Transverse colon (tissue), 4 donors: Measurements from ENCODE around the gene PRKAR1B. TPM values are rescaled to one million over a fixed set of nuclear protein-coding genes. Genes with fewer than 3 reads are reported as not detected.

Source experiments
- DNase-seq: peaks from one replicate; pipeline ENCODE4 v3.0.0-alpha.2; 2019
- H3K27ac ChIP-seq, 4 donors: fragments of 200-600 bp; sonication (generic); 2 replicates each; pipeline ENCODE4 v1.5.1; 2016 to 2018; ENCODE audit warnings: inconsistent platforms in 4 of 4
- H3K27me3 ChIP-seq: fragments of 200-600 bp; sonication (generic); 2 replicates; pipeline ENCODE4 v1.5.1; 2017; ENCODE audit warnings: inconsistent platforms
- H3K36me3 ChIP-seq, 4 donors: fragments of 200-600 bp; sonication (generic); 2 replicates each; pipeline ENCODE4 v1.5.1; 2017 to 2019; ENCODE audit warnings: inconsistent platforms in 4 of 4
- H3K4me1 ChIP-seq, 4 donors: fragments of 200-600 bp; sonication (generic); 2 replicates each; pipeline ENCODE4 v1.5.1; 2017 to 2020; ENCODE audit warnings: inconsistent platforms in 4 of 4
- H3K4me3 ChIP-seq, 4 donors: fragments of 200-600 bp; sonication (generic); 1 replicate in 1 of 4; 2 replicates in 3 of 4; pipeline versions ENCODE4 v1.5.1 to v1.6.1; 2017 to 2019; ENCODE audit warnings: inconsistent platforms in 4 of 4
- H3K9me3 ChIP-seq, 2 donors: fragments of 200-600 bp; sonication (generic); 2 replicates each; pipeline ENCODE4 v1.5.1; 2017 to 2019; ENCODE audit warnings: inconsistent platforms in 2 of 2
- EP300 ChIP-seq: sonication (generic); formaldehyde crosslinking; IDR thresholded peaks from one replicate; pipeline ENCODE4 v1.6.1; 2017; ENCODE audit warnings: antibody characterized with exemption, low read depth
- POLR2A ChIP-seq: fragments of 450-650 bp; IDR thresholded peaks from one replicate; pipeline ENCODE4 v1.6.1; 2016; ENCODE audit warnings: antibody characterized with exemption, mild to moderate bottlenecking, moderate library complexity
- POLR2AphosphoS5 ChIP-seq, 3 donors: sonication (generic); formaldehyde crosslinking; IDR thresholded peaks; one replicate each; pipeline ENCODE4 v1.6.1; 2016; ENCODE audit warnings: antibody characterized with exemption in 3 of 3
- WGBS, 2 donors: methylation state at CpG; one replicate each; pipeline ENCODE4 v1.1.5; 2018; ENCODE audit warnings: low coverage in 1 of 2; 5-methylcytosine and 5-hydroxymethylcytosine counted together
- in situ Hi-C, 4 donors: fragments of 200-750 bp; cut with MboI; loops; one replicate each; pipeline versions ENCODE4 v1.15.0 to v1.15.1; 2017; ENCODE audit warnings: low sequenced_read_pairs in 3 of 4, low pct_ligation_motif_present in 1 of 4, low pct_unique_long_range_greater_than_20kb in 1 of 4
- intact Hi-C: fragments of 100-400 bp; cut with DNase I; formaldehyde crosslinking; loops from one replicate; pipeline ENCODE4 v1.15.1; 2023; ENCODE audit warnings: low total_unique reads
- total RNA-seq, 4 donors: library from RNA; depleted of rRNA; stranded (reverse); fragments of >200 nt; gene quantifications; one replicate each; pipeline ENCODE4 v1.1.0, GENCODE V29; 2016
- TF ChIP-seq, protein P1 (sequence below), 5 experiments: fragments of 200-600 bp in 3 of 5; fragments of 450-650 bp in 2 of 5; sonication (generic) in 3 of 5; IDR thresholded peaks; 1 replicate in 2 of 5; 2 replicates in 3 of 5; pipeline ENCODE4 v1.5.1; 2016 to 2017; ENCODE audit warnings: antibody characterized with exemption in 5 of 5, inconsistent platforms in 3 of 5, mild to moderate bottlenecking in 2 of 5, moderate library complexity in 1 of 5

The PRKAR1B gene
- total RNA-seq, 4 donors from 2014 or later = 15.7 to 53.9 (median 16.9) TPM

DNA sequence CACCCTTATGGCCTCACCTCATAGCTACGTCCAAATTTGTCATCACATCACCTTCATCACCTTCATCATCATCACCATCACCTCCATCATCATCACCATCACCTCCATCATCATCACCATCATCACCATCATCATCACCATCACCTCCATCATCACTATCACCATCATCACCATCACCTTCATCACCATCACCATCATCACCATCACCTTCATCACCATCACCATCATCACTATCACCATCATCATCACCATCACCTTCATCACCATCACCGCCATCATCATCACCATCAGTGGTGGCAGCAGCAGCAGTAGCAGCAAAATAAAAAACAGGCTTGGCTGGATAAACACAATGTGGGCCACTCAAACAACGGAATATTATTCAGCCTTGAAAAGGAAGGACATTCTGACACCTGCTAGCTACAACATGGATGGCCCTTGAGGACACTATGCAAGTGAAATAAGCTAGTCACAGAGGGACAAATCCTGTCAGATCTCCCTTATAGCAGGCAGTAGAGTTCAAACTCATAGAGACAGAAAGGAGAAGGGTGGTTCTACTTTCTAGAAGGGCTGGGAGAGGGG lies 159.7 kb downstream of the PRKAR1B start:
- no peaks in the 10 kb centered on the region for H3K27me3 ChIP-seq
- 95 to 100% methylated on average over 1 to 2 of the region's 3 CpGs for WGBS, 2 donors
- H3K4me1 ChIP-seq = no peaks in the 10 kb centered on the region
- no peak for TF ChIP-seq POLR2AphosphoS5 (IDR thresholded peaks at IDR 0.05)
- in situ Hi-C loops = no loop called here
- intact Hi-C loops = no loop called here
- H3K36me3 ChIP-seq = no peaks in the 10 kb centered on the region
- H3K27ac ChIP-seq = no peak overlapping the region
- H3K9me3 ChIP-seq = no peaks in the 10 kb centered on the region
- no peak overlapping the region for H3K4me3 ChIP-seq
- DNase-seq = no peak

DNA sequence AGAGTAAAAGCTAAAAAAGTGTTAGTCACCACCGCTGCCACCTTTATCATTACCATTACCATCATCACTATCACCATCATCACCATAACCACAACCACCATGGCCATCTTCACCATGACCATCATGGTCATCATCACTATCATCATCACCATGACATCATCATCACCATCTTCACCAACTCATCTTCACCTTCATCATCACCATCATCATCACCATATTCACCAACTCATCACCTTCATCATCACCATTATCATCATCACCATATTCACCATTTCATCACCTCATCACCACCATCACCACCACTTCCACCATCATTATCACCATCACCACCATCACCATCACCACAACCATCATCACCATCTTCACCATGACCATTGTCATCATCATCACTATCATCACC lies 161.0 kb downstream of the PRKAR1B start:
- DNase-seq = no peak
- Histone ChIP-seq H3K27me3 (no peaks in the 10 kb centered on the region), H3K4me3 (no peak overlapping the region), H3K27ac (no peak overlapping the region), H3K9me3 (no peaks in the 10 kb centered on the region), H3K4me1 (peaks cover 0 to 3% (median 0%) of the 10 kb centered on the region in 4 donors), H3K36me3 (no peaks in the 10 kb centered on the region)
- intact Hi-C loops (no loop called here), in situ Hi-C loops (no loop called here)
- no peak for TF ChIP-seq POLR2AphosphoS5 (IDR thresholded peaks at IDR 0.05)
- TF ChIP-seq, protein P1, sequence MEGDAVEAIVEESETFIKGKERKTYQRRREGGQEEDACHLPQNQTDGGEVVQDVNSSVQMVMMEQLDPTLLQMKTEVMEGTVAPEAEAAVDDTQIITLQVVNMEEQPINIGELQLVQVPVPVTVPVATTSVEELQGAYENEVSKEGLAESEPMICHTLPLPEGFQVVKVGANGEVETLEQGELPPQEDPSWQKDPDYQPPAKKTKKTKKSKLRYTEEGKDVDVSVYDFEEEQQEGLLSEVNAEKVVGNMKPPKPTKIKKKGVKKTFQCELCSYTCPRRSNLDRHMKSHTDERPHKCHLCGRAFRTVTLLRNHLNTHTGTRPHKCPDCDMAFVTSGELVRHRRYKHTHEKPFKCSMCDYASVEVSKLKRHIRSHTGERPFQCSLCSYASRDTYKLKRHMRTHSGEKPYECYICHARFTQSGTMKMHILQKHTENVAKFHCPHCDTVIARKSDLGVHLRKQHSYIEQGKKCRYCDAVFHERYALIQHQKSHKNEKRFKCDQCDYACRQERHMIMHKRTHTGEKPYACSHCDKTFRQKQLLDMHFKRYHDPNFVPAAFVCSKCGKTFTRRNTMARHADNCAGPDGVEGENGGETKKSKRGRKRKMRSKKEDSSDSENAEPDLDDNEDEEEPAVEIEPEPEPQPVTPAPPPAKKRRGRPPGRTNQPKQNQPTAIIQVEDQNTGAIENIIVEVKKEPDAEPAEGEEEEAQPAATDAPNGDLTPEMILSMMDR (IDR thresholded peaks at IDR 0.05) = no peak
- TF ChIP-seq POLR2A = no peak
- WGBS, 2 donors = 91% methylated on average over 1 of the region's 1 CpG; no CpG with 5 or more reads in 1 of the 2 donors

DNA sequence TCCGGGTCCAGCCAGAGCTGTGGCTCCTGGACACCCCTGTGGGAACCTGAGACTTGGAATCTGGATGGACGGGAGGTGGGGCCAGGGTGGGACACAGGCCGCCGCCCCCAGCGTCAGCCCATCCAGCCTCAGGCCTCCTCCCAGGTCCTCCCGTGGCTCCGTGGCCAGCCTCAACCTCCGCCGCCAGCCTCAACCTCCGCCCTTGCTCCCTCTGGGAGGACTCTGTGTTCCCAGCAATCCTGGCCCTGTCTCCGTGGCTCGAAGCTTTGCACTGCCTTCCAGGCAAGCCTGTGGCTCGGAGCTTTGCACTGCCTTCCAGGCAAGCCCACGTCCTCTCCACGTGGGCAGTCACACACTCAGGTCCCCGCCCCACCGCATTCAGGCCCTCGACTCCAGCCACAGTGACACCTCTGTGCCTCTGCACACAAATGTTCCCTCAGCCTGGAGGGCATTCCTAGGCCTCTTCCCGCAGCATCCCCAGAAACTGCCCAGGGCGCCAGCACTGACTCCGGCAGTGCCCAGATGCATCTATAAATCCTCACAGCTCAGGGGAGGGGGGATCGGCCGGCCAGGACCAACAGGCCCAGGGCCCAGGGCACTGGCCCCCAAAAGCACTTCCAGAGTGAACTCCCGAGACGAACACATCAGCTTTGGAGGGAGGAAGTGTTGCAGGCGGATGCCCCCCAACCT lies 162.8 kb downstream of the PRKAR1B start:
- no peaks in the 10 kb centered on the region for H3K36me3 ChIP-seq
- 94% methylated on average over 26 of the region's 26 CpGs; no CpG with 5 or more reads in 1 of the 2 donors for WGBS, 2 donors
- H3K9me3 ChIP-seq = no peaks in the 10 kb centered on the region
- no peak overlapping the region for H3K27ac ChIP-seq
- in situ Hi-C loops (no loop called here), intact Hi-C loops (no loop called here)
- TF ChIP-seq, protein P1 (IDR thresholded peaks at IDR 0.05) = no peak
- TF ChIP-seq POLR2AphosphoS5 (IDR thresholded peaks at IDR 0.05) = no peak
- TF ChIP-seq POLR2A = no peak
- TF ChIP-seq EP300 = no peak
- no peak overlapping the region for H3K4me3 ChIP-seq
- no peaks in the 10 kb centered on the region for H3K27me3 ChIP-seq
- DNase-seq = no peak
- peaks cover 0 to 3% (median 0%) of the 10 kb centered on the region in 4 donors for H3K4me1 ChIP-seq

DNA sequence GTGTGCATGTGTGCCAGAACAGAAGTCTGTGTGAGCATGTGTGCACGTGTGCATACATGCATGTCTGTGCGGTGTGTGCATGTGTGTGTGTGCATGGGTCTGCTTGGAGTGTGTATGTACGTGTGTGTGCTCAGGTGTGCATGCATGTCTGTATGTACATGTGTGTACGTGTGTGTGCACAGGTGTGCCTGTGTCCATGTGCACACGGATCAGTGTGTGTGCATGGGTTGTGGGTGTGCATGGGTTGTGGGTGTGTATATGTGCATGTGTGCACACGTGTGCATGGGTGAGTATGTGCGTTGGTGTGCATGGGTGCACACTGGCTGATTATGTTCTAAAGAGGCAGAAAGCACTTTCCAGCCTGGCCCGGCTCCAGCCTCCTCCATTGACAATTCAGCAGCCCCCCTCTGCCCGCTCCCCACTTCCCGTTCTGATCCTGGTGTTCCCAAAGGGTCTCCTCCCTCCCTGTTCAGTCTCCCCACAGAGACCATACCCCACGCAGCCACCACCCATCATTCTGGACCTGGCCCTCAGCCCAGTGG lies 163.4 kb downstream of the PRKAR1B start:
- no peak overlapping the region for H3K4me3 ChIP-seq
- 95% methylated on average over 11 of the region's 11 CpGs; no CpG with 5 or more reads in 1 of the 2 donors for WGBS, 2 donors
- H3K9me3 ChIP-seq = no peaks in the 10 kb centered on the region
- no peaks in the 10 kb centered on the region for H3K36me3 ChIP-seq
- TF ChIP-seq, protein P1 (IDR thresholded peaks at IDR 0.05) = no peak
- TF ChIP-seq POLR2AphosphoS5 (IDR thresholded peaks at IDR 0.05) = no peak
- TF ChIP-seq EP300 = no peak
- no peak for TF ChIP-seq POLR2A
- in situ Hi-C loops = no loop called here
- DNase-seq = no peak
- intact Hi-C loops = no loop called here
- no peak overlapping the region for H3K27ac ChIP-seq
- H3K27me3 ChIP-seq = no peaks in the 10 kb centered on the region
- H3K4me1 ChIP-seq = peaks cover 0 to 3% (median 0%) of the 10 kb centered on the region in 4 donors
